ENCODE data around the gene DGCR2. TPM values are rescaled to one million over a fixed set of nuclear protein-coding genes. Genes with fewer than 3 reads are reported as not detected.
A peak's percentile ranks its signal among the peaks of the same experiment; 100 is the strongest.

Gene DGCR2
- total and polyA plus RNA-seq, 12 donors: 24.3 to 70.1 (median 51.9) TPM

GRCh38 chr22:19114984-19115552 lies 7.1 kb downstream of the DGCR2 start:
- intact Hi-C loops (cut with DNase I): no loop called here
- WGBS, 4 donors: 67 to 91% (median 71%) methylated on average over 3 to 4 of the region's 4 CpGs
- Histone ChIP-seq H3K27ac (no peak overlapping the region), H3K27me3 (no peaks in the 10 kb centered on the region), H3K4me3 (no peak overlapping the region), H3K36me3 (replicated peaks in 1 of 2) (no peaks in the 10 kb centered on the region), H3K4me1 (replicated peaks in 1 of 2) (peaks cover 2 to 35% of the 10 kb centered on the region in 2 donors), H3K9me3 (replicated peaks in 1 of 3) (no peaks in the 10 kb centered on the region)
- DNase-seq: peak in 1 of 7 donors; percentile 12
- TF ChIP-seq POLR2A (IDR thresholded peaks at IDR 0.05) (no peak), CTCF (IDR thresholded peaks at IDR 0.05) (no peak)

GRCh38 chr22:19113429-19113828 lies 8.8 kb downstream of the DGCR2 start:
- Histone ChIP-seq H3K36me3 (replicated peaks in 1 of 2) (no peaks in the 10 kb centered on the region), H3K9me3 (replicated peaks in 1 of 3) (no peaks in the 10 kb centered on the region), H3K27me3 (no peaks in the 10 kb centered on the region), H3K4me1 (replicated peaks in 1 of 2) (peaks cover 15 to 35% of the 10 kb centered on the region in 2 donors), H3K4me3 (no peak overlapping the region), H3K27ac (no peak overlapping the region)
- WGBS, 4 donors: 95 to 99% (median 98%) methylated on average over 5 of the region's 5 CpGs
- no peak for DNase-seq
- intact Hi-C loops (cut with DNase I): no loop called here
- no peak for TF ChIP-seq CTCF (IDR thresholded peaks at IDR 0.05)
- no peak for TF ChIP-seq POLR2A (IDR thresholded peaks at IDR 0.05)

GRCh38 chr22:19111584-19111983 lies 10.6 kb downstream of the DGCR2 start:
- no peak for DNase-seq
- TF ChIP-seq POLR2A (IDR thresholded peaks at IDR 0.05) (no peak), CTCF (IDR thresholded peaks at IDR 0.05) (no peak)
- intact Hi-C loops (cut with DNase I): no loop called here
- no peaks in the 10 kb centered on the region for H3K9me3 ChIP-seq (replicated peaks in 1 of 3)
- no peak overlapping the region for H3K27ac ChIP-seq
- H3K4me1 ChIP-seq (replicated peaks in 1 of 2): peaks cover 15 to 37% of the 10 kb centered on the region in 2 donors
- no peaks in the 10 kb centered on the region for H3K27me3 ChIP-seq
- H3K4me3 ChIP-seq: no peak overlapping the region
- H3K36me3 ChIP-seq (replicated peaks in 1 of 2): no peaks in the 10 kb centered on the region
- 83 to 94% (median 88%) methylated on average over 3 of the region's 3 CpGs for WGBS, 4 donors

- H3K27ac ChIP-seq: no peak overlapping the region
- no peak overlapping the region for H3K4me3 ChIP-seq
- peaks cover 15 to 41% of the 10 kb centered on the region in 2 donors for H3K4me1 ChIP-seq (replicated peaks in 1 of 2)
- H3K36me3 ChIP-seq (replicated peaks in 1 of 2): no peaks in the 10 kb centered on the region
- no peaks in the 10 kb centered on the region for H3K27me3 ChIP-seq
- TF ChIP-seq CTCF (IDR thresholded peaks at IDR 0.05) (no peak), POLR2A (IDR thresholded peaks at IDR 0.05) (no peak)
- WGBS, 4 donors: 83 to 94% (median 86%) methylated on average over 3 of the region's 3 CpGs; no CpG with 5 or more reads in 1 of the 4 donors
- H3K9me3 ChIP-seq (replicated peaks in 1 of 3): no peaks in the 10 kb centered on the region
- peak in 1 of 7 donors; percentile 12 for DNase-seq
- intact Hi-C loops (cut with DNase I): no loop called here
Observed at GRCh38 chr22:19111140-19111539, 11.1 kb downstream of the DGCR2 start.

Data from adrenal gland (tissue), 12 donors.